ENCODE data around the gene MS4A6A.
"Not testable (repeated sequence)": the region's sequence is repeated elsewhere in the genome, so short reads cannot be mapped to it uniquely, and the experiment has no call there.

The MS4A6A gene

GRCh38 chr11:60130496-60130895, 52.4 kb downstream of the MS4A6A start:
- DNase-seq (ENCODE audit: extremely low read depth in 1 of 2, low read depth in 1 of 2): no peak

GRCh38 chr11:60129853-60130252, 53.0 kb downstream of the MS4A6A start:
- DNase-seq (ENCODE audit: extremely low read depth in 1 of 2, low read depth in 1 of 2): no peak

GRCh38 chr11:60128866-60129265, 54.0 kb downstream of the MS4A6A start:
- not testable (repeated sequence) for DNase-seq (ENCODE audit: extremely low read depth in 1 of 2, low read depth in 1 of 2)

GRCh38 chr11:60128376-60128775, 54.5 kb downstream of the MS4A6A start:
- DNase-seq (ENCODE audit: extremely low read depth in 1 of 2, low read depth in 1 of 2): no peak

- DNase-seq (ENCODE audit: extremely low read depth in 1 of 2, low read depth in 1 of 2): no peak
Observed at GRCh38 chr11:60127311-60127811, 55.5 kb downstream of the MS4A6A start.

- no peak for DNase-seq (ENCODE audit: extremely low read depth in 1 of 2, low read depth in 1 of 2)
Observed at GRCh38 chr11:60125956-60126585, 56.8 kb downstream of the MS4A6A start.

GRCh38 chr11:60124802-60125432, 58.0 kb downstream of the MS4A6A start:
- no peak for DNase-seq (ENCODE audit: extremely low read depth in 1 of 2, low read depth in 1 of 2)
